ENCODE results near the gene PPIH. TPM values are rescaled to one million over a fixed set of nuclear protein-coding genes. Genes with fewer than 3 reads are reported as not detected.
A peak's percentile ranks its signal among the peaks of the same experiment; 100 is the strongest.

PPIH gene
- total and polyA plus RNA-seq, 2 donors from 2014 or later = 25.6 to 40.7 TPM

- intact Hi-C loops (cut with DNase I) = no loop called here
- no peak overlapping the region for H3K27ac ChIP-seq (ENCODE audit: low read depth in 2 of 2, low read length in 2 of 2)
- no peak overlapping the region for H3K4me3 ChIP-seq (ENCODE audit: low read length in 3 of 3)
- peaks cover 3 to 26% (median 25%) of the 10 kb centered on the region in 3 donors for H3K36me3 ChIP-seq (ENCODE audit: control insufficient read depth in 2 of 3, insufficient read depth in 3 of 3, low read length in 3 of 3)
- no peaks in the 10 kb centered on the region for H3K4me1 ChIP-seq (ENCODE audit: control insufficient read depth in 2 of 3, insufficient read depth in 2 of 3, low read depth in 1 of 3, low read length in 3 of 3)
- no peak for FAIRE-seq
- H3K9ac ChIP-seq (ENCODE audit: low read length in 3 of 3) = no peak overlapping the region
- no peaks in the 10 kb centered on the region for H3K9me3 ChIP-seq (ENCODE audit: control insufficient read depth in 2 of 3, insufficient read depth in 1 of 3, low read length in 3 of 3)
- no peaks in the 10 kb centered on the region for H3K27me3 ChIP-seq (ENCODE audit: control insufficient read depth, insufficient read depth, low read length)
- peak in 2 of 5 donors; percentile 33 to 47 for DNase-seq
- TF ChIP-seq, protein P1, sequence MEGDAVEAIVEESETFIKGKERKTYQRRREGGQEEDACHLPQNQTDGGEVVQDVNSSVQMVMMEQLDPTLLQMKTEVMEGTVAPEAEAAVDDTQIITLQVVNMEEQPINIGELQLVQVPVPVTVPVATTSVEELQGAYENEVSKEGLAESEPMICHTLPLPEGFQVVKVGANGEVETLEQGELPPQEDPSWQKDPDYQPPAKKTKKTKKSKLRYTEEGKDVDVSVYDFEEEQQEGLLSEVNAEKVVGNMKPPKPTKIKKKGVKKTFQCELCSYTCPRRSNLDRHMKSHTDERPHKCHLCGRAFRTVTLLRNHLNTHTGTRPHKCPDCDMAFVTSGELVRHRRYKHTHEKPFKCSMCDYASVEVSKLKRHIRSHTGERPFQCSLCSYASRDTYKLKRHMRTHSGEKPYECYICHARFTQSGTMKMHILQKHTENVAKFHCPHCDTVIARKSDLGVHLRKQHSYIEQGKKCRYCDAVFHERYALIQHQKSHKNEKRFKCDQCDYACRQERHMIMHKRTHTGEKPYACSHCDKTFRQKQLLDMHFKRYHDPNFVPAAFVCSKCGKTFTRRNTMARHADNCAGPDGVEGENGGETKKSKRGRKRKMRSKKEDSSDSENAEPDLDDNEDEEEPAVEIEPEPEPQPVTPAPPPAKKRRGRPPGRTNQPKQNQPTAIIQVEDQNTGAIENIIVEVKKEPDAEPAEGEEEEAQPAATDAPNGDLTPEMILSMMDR (IDR thresholded peaks at IDR 0.05; ENCODE audit: borderline replicate concordance, extremely low read depth, insufficient read depth) = no peak
Measured at GRCh38 chr1:42669936-42670335, 11.7 kb downstream of the PPIH start.

DNA sequence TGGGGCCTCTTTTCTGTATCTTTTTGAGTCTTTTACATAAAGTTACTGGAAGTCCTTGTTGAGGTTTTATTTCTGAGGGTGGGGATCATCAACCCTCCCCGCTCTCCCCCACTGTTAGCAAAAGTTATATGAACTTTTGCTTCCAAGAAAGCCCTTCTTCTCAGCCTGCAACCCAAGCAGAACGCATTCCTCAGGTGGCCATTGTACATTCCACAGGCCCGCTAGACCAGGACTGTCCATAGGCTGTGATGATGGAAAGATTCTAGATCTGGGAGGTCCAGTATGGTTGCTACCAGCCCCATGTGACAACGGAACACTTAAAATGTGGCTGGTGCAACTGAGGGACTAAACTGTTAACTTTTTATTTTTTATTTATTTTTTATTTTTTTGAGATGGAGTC is 12.2 kb downstream of the PPIH start:
- Histone ChIP-seq H3K9me3 (ENCODE audit: control insufficient read depth in 2 of 3, insufficient read depth in 1 of 3, low read length in 3 of 3) (no peaks in the 10 kb centered on the region), H3K27me3 (ENCODE audit: control insufficient read depth, insufficient read depth, low read length) (no peaks in the 10 kb centered on the region), H3K9ac (ENCODE audit: low read length in 3 of 3) (no peak overlapping the region), H3K4me3 (ENCODE audit: low read length in 3 of 3) (no peak overlapping the region), H3K36me3 (ENCODE audit: control insufficient read depth in 2 of 3, insufficient read depth in 3 of 3, low read length in 3 of 3) (peaks cover 3 to 30% (median 24%) of the 10 kb centered on the region in 3 donors), H3K27ac (ENCODE audit: low read depth in 2 of 2, low read length in 2 of 2) (no peak overlapping the region), H3K4me1 (ENCODE audit: control insufficient read depth in 2 of 3, insufficient read depth in 2 of 3, low read depth in 1 of 3, low read length in 3 of 3) (no peaks in the 10 kb centered on the region)
- FAIRE-seq = no peak
- DNase-seq = peak in 3 of 5 donors; percentile 42 to 69 (median 55)
- TF ChIP-seq, protein P1 (IDR thresholded peaks at IDR 0.05; ENCODE audit: borderline replicate concordance, extremely low read depth, insufficient read depth) = no peak
- intact Hi-C loops (cut with DNase I) = no loop called here

GRCh38 chr1:42674214-42674613 is 16.0 kb downstream of the PPIH start:
- DNase-seq = no peak
- Histone ChIP-seq H3K4me1 (ENCODE audit: control insufficient read depth in 2 of 3, insufficient read depth in 2 of 3, low read depth in 1 of 3, low read length in 3 of 3) (no peaks in the 10 kb centered on the region), H3K4me3 (ENCODE audit: low read length in 3 of 3) (no peak overlapping the region), H3K9ac (ENCODE audit: low read length in 3 of 3) (no peak overlapping the region), H3K27ac (ENCODE audit: low read depth in 2 of 2, low read length in 2 of 2) (no peak overlapping the region), H3K27me3 (ENCODE audit: control insufficient read depth, insufficient read depth, low read length) (no peaks in the 10 kb centered on the region), H3K36me3 (ENCODE audit: control insufficient read depth in 2 of 3, insufficient read depth in 3 of 3, low read length in 3 of 3) (peaks cover 0 to 6% (median 0%) of the 10 kb centered on the region in 3 donors), H3K9me3 (ENCODE audit: control insufficient read depth in 2 of 3, insufficient read depth in 1 of 3, low read length in 3 of 3) (no peaks in the 10 kb centered on the region)
- no peak for FAIRE-seq
- intact Hi-C loops (cut with DNase I) = no loop called here
- TF ChIP-seq, protein P1 (IDR thresholded peaks at IDR 0.05; ENCODE audit: borderline replicate concordance, extremely low read depth, insufficient read depth) = no peak

- Histone ChIP-seq H3K4me3 (ENCODE audit: low read length in 3 of 3) (no peak overlapping the region), H3K9me3 (ENCODE audit: control insufficient read depth in 2 of 3, insufficient read depth in 1 of 3, low read length in 3 of 3) (no peaks in the 10 kb centered on the region), H3K27ac (ENCODE audit: low read depth in 2 of 2, low read length in 2 of 2) (no peak overlapping the region), H3K27me3 (ENCODE audit: control insufficient read depth, insufficient read depth, low read length) (no peaks in the 10 kb centered on the region), H3K9ac (ENCODE audit: low read length in 3 of 3) (no peak overlapping the region), H3K4me1 (ENCODE audit: control insufficient read depth in 2 of 3, insufficient read depth in 2 of 3, low read depth in 1 of 3, low read length in 3 of 3) (no peaks in the 10 kb centered on the region), H3K36me3 (ENCODE audit: control insufficient read depth in 2 of 3, insufficient read depth in 3 of 3, low read length in 3 of 3) (peaks cover 0 to 6% (median 0%) of the 10 kb centered on the region in 3 donors)
- TF ChIP-seq, protein P1 (IDR thresholded peaks at IDR 0.05; ENCODE audit: borderline replicate concordance, extremely low read depth, insufficient read depth) = no peak
- FAIRE-seq (no peak), DNase-seq (no peak)
- intact Hi-C loops (cut with DNase I) = no loop called here
Measured at GRCh38 chr1:42674682-42675081, 16.5 kb downstream of the PPIH start.
